Measurements from ENCODE around the gene CFL2.
"Not testable (repeated sequence)": the region's sequence is repeated elsewhere in the genome, so short reads cannot be mapped to it uniquely, and the experiment has no call there.

The CFL2 gene

DNA sequence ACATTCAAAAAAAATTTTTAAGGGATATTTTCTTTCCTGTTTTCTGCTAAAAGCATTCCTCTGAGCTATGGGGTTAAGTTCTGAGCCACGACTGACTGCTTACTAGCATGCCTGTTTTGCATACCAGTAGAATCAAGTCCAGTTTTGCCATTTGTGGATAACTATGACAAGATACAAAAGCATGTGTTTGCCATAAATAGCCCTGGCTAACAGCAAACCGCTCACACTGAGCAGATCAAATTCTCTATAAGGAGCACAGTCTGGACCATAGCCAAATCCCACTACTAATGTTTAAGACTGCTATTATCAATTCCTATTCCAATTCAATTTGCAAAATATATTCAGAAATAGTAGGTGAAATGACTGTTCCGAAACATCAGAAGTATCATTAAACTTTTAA, 3.2 kb downstream of the CFL2 start:
- no peak for DNase-seq

DNA sequence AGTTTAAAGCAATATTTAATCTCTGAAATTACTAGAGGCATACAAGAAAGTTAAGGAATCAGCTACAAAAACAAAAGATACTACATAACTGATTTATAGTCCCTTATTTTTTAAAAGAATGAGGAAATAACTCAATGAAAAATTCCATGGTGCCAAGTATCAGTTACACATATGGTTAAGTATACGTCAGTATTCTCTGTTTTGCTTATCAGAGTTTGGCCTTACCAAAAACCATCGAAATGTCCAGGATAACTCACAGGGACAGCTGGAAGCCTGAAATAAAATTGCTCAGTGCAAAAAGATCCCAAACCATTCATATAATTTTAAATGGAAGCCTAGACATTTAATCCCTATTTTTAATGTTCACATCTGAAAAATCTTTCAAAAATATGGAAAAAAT, 3.6 kb downstream of the CFL2 start:
- no peak for DNase-seq

GRCh38 chr14:34710006-34710405, 4.4 kb downstream of the CFL2 start:
- DNase-seq, result no peak

GRCh38 chr14:34707722-34708121, 6.7 kb downstream of the CFL2 start:
- DNase-seq, result no peak

GRCh38 chr14:34701808-34702207, 12.6 kb downstream of the CFL2 start:
- DNase-seq, result no peak

DNA sequence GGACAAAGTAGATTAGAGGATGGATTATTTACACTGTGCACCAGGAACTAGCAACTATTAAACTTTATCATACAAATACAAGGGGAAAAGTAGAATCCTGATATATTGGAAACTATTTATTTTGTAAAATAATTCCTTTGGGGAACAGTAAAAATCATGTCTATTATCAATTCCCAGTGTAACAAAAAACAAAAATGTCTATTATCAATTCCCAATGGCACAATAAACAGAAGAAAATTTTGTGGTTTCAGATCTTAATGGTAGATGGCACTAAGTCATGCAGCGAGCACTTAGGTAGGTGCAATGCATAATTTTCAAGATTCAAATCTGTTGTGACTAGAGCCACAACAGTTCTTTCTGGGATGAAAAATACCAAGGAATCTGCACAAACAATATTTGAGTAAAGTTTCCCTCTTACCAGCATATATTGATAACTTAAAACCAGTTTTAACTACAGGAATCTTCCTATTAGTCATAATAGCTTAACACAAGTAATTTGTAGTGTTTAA, 13.7 kb downstream of the CFL2 start:
- DNase-seq, result no peak

- DNase-seq, result no peak
Measured at GRCh38 chr14:34699873-34700621, 14.3 kb downstream of the CFL2 start.

DNA sequence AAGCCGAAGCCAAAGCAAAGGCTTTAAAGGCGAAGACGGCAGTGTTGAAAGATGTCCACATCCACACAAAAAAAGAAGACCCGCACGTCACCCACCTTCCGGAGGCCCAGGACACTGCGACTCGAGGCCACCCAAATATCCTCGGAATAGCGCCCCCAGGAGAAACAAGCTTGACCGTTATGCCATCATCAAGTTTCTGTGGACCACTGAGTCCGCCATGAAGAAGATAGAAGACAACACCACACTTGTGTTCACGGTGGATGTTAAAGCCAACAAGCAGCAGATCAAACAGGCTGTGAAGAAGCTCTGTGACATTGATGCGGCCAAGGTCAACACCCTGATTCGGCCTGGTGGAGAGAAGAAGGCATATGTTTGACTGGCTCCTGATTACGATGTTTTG, 20.2 kb downstream of the CFL2 start:
- not testable (repeated sequence) for DNase-seq

DNA sequence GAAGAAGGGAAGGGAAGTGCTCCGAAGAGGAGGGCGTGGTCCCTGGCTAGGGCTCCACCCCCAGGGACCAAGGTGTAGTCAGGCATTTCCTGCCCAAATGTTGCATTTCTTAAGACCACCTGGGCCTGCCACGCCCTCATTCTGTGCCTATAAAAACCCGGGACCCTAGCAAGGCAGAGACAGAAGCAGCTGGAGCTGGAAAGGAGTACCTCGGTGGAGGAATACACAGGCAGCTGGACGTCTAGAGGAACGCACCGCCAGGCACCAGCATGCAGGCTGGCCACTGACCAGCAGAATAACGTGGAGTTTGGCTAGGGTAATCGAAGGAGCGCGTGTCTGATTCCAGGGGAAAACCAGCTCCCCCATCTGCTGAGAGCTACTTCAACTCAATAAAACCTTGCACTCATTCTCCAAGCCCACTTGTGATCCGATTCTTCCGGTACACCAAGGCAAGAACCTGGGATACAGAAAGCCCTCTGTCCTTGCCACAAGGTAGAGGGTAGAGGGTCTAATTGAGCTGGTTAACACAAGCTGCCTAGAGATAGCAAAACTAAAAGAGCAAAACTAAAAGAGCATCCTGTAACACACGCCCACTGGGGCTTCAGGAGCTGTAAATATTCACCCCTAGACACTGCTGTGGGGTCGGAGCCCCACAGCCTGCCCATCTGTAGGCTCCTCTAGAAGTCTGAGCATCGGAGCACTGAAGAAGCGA, 21.0 kb downstream of the CFL2 start:
- no peak for DNase-seq

GRCh38 chr14:34692898-34693227, 21.5 kb downstream of the CFL2 start:
- no peak for DNase-seq

GRCh38 chr14:34692348-34692747, 22.0 kb downstream of the CFL2 start:
- no peak for DNase-seq

DNA sequence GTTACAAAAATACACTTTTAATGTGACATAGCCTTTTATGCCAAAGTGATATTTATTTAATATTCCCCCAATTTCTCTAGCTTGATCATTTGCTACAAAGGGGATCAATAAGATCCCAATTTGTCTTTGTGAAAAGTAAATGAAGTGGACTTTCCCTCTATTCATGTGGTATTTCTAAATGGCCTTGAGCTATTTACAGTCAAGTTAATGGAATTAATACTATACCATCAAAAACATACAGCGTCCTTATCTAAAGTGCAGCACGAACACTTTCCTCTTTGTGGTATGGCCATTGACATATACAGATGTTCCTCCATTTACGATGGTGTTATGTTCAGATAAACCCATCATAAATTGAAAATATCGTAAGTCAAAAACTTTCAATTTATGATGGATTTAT, 23.2 kb downstream of the CFL2 start:
- no peak for DNase-seq

DNA sequence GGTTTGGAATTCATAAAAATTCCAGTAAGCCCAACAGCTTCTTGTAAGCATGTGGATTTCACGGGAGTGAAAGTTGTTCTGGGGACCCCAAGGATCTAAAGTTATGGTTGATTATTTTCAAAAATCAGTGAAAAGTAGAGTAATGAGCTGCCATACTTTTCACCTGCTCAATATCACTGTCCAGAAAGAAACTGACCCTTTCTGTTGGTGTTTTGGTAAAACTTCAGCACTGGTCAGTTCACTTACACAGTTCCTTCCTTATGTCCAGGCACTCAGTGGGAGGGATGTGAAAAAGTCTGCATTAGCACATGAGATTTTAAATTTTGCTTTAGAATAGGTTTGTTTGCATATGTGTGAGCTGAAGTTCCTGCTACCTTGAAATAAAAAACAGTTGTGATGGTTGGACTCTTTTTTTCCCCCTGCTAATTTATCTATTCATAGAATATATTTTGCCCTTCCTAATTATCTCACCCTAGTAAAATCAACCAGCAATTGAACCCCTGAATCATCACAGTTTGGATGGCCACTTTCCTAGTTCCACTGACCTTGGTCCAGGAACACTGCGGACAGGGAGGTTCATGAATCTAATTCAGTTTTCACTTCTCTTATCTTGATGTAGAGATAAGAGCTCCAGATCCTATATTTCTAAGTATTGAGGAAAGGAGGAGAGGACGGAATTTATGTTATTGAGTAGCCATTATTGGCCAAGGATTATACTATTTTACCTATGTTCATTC, 25.8 kb downstream of the CFL2 start:
- DNase-seq, result no peak

- no peak for DNase-seq
Measured at GRCh38 chr14:34685819-34686428, 28.5 kb downstream of the CFL2 start.

DNA sequence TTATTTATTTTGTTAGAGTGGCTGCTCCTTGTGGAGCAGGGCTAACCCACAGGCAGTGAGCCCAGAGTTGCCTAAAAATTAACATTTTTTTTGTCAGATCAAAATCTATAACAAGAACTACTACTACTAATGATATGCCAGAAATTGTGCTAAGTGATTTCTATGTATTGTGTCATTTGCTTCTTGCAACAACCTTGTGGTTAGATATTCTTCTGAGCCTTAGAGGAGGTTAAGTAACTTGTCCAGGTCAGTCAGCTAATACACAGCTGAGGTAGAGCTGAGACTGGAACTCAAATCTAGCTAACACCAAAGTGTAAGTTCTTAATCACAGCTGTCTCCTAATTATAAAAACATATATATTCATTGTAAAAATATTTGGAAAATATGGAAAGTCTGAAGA, 29.8 kb downstream of the CFL2 start:
- no peak for DNase-seq

- DNase-seq, result no peak
Measured at GRCh38 chr14:34682787-34683321, 31.5 kb downstream of the CFL2 start.

DNA sequence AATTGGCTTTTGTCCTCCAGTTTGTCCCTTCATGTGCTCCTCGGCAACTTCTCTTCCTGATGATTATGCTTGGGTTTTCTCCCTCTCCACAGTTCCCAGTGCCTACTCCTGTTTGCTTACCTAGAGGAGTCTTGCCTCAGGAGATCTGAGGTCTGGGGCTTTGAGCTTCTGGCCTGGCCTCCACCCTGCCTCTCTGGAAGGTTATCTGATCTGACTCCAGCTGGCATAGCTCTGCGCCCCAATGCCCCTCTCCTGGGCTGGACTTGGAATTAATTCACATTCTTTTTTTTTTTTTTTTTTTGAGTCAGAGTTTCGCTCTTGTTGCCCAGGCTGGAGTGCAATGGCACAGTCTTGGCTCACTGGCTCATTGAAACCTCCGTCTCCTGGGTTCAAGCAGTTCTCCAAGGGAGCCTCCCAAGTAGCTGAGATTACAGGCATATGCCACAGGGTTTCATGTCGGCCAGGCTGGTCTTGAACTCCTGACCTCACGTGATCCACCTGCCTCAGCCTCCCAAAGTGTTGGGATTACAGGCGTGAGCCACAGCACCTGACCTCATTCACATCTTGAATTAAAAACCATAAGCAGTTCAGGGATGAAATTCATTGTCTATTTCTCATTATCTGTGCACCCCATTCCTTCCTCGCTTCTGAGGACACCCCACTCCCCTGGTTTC, 33.5 kb downstream of the CFL2 start:
- no peak for DNase-seq

DNA sequence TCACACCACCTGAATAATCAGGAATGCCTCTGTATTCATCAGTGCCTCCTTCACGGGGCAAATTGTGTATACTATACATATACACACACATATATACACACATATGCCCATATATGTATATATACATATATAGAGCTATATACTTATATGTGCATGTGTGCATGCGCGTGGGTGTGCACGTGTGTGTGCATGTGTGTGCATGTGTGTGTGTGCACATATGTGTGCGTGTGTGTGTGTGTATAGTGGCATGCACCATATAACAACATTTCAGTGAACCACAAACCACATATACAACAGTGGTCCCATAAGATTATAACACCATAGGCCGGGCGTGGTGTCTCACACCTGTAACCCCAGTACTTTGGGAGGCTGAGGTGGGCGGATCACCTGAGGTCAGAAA, 35.7 kb downstream of the CFL2 start:
- no peak for DNase-seq

DNA sequence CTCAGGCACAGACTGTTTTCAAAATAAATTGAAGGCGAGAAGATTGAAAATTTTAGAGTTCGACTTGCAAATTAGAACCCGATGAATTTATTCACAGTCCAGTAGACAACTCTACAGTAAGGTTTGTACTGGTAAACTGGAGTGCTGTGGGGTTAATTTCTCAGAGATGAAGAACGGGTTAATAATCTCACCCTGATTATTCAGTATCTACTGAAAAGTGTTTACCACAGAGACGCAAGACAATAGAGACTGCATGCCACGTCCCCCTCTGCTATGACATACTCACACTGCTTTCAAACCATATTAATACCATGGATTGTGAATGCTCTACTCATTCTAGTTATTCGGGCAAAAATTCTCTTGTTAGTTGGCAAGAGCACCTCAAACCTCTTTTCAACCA, 36.1 kb downstream of the CFL2 start:
- no peak for DNase-seq

DNA sequence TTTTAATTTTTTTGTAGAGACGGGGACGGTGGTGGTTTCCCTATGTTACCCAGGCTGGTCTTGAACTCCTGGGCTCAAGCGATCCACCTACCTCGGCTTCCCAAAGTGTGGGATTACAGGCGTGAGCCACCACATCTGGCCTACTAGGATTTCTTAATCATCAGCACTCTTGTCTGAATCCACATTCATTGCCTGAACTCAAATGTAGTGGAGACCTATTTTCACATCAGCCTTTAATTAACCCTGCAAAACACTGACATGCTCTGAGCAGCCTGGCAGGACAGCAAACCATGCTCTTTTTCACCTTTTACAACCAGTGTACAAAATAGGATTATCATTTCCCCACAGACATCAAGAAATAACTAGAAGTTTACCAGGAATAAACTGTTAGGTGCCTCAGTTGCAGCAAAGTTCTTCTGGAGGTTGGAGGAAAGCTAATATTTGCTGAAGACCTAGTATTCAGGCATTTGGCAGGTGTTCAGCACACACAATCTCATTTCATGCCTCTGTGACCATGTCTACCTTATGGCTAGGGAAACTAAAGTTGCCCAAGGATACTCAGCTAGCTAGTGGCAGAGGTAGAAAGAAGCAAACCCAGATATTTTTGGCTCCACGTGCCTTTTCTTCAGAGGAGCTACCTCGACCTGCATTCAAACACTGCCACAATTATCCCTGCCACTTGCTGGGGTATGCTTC, 37.7 kb downstream of the CFL2 start:
- no peak for DNase-seq

DNA sequence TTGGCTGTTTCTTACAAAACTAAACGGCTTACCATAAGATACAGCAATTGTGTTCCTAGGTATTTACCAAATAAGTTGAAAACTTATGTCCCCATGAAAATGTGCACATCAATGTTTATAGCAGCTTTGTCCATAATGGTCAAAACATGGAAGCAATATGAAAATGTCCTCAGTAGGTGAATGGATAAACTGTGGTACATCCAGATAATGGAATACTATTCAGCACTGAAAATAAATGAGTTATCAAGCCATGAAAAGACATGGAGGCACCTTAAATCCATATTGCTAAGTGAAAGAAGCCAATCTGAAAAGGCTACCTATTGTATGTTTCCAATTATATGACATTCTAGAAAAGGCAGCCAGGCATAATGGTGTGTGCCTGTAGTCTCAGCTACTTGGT, 40.7 kb downstream of the CFL2 start:
- no peak for DNase-seq

- DNase-seq, result no peak
Measured at GRCh38 chr14:34671716-34672115, 42.7 kb downstream of the CFL2 start.
